SU-DHL-6 (cell line): Measurements from ENCODE around the gene DIPK1B.

Experiments used
- CTCF ChIP-seq: fragments of 200-600 bp; sonication (generic); IDR thresholded peaks from one replicate; pipeline ENCODE4 v1.5.1; 2017; ENCODE audit warnings: antibody characterized with exemption, mild to moderate bottlenecking, low read length, moderate library complexity; ENCODE audit not compliant: insufficient read depth, poor library complexity, severe bottlenecking
- EZH2phosphoT487 ChIP-seq: fragments of 200-600 bp; sonication (generic), shearing (Covaris generic); conservative IDR thresholded peaks from 2 replicates; pipeline ENCODE4 v1.6.1; 2018; ENCODE audit warnings: mild to moderate bottlenecking, antibody characterized with exemption, low read length, moderate library complexity, mixed read lengths

GRCh38 chr9:136684799-136685198 is 27.6 kb upstream of the DIPK1B start:
- no peak for TF ChIP-seq CTCF
- no peak for TF ChIP-seq EZH2phosphoT487
